ENCODE measurements around the gene NSRP1.

Gene NSRP1

GRCh38 chr17:30153463-30153862, 36.8 kb downstream of the NSRP1 start:
- Histone ChIP-seq H3K27ac (ENCODE audit: low read depth, low read length) (no peak overlapping the region), H3K36me3 (ENCODE audit: control insufficient read depth in 1 of 2, insufficient read depth in 2 of 2, low read length in 2 of 2) (no peaks in the 10 kb centered on the region), H3K9ac (ENCODE audit: low read depth in 1 of 2, low read length in 2 of 2) (no peak overlapping the region), H3K27me3 (ENCODE audit: control insufficient read depth in 1 of 2, insufficient read depth in 2 of 2, low read length in 2 of 2) (no peaks in the 10 kb centered on the region), H3K4me1 (ENCODE audit: control insufficient read depth in 1 of 2, insufficient read depth in 2 of 2, low read length in 2 of 2) (no peaks in the 10 kb centered on the region), H3K4me3 (ENCODE audit: low read depth in 1 of 2, low read length in 2 of 2) (no peak overlapping the region), H3K9me3 (ENCODE audit: control insufficient read depth in 1 of 2, low read length in 2 of 2) (no peaks in the 10 kb centered on the region)

GRCh38 chr17:30155389-30155788, 38.8 kb downstream of the NSRP1 start:
- Histone ChIP-seq H3K36me3 (ENCODE audit: control insufficient read depth in 1 of 2, insufficient read depth in 2 of 2, low read length in 2 of 2) (peaks cover 0 to 5% of the 10 kb centered on the region in 2 donors), H3K27ac (ENCODE audit: low read depth, low read length) (no peak overlapping the region), H3K9me3 (ENCODE audit: control insufficient read depth in 1 of 2, low read length in 2 of 2) (no peaks in the 10 kb centered on the region), H3K27me3 (ENCODE audit: control insufficient read depth in 1 of 2, insufficient read depth in 2 of 2, low read length in 2 of 2) (no peaks in the 10 kb centered on the region), H3K4me1 (ENCODE audit: control insufficient read depth in 1 of 2, insufficient read depth in 2 of 2, low read length in 2 of 2) (no peaks in the 10 kb centered on the region), H3K9ac (ENCODE audit: low read depth in 1 of 2, low read length in 2 of 2) (no peak overlapping the region), H3K4me3 (ENCODE audit: low read depth in 1 of 2, low read length in 2 of 2) (no peak overlapping the region)

- Histone ChIP-seq H3K36me3 (ENCODE audit: control insufficient read depth in 1 of 2, insufficient read depth in 2 of 2, low read length in 2 of 2) (peaks cover 0 to 8% of the 10 kb centered on the region in 2 donors), H3K4me1 (ENCODE audit: control insufficient read depth in 1 of 2, insufficient read depth in 2 of 2, low read length in 2 of 2) (no peaks in the 10 kb centered on the region), H3K9ac (ENCODE audit: low read depth in 1 of 2, low read length in 2 of 2) (no peak overlapping the region), H3K9me3 (ENCODE audit: control insufficient read depth in 1 of 2, low read length in 2 of 2) (no peaks in the 10 kb centered on the region), H3K27me3 (ENCODE audit: control insufficient read depth in 1 of 2, insufficient read depth in 2 of 2, low read length in 2 of 2) (no peaks in the 10 kb centered on the region), H3K4me3 (ENCODE audit: low read depth in 1 of 2, low read length in 2 of 2) (no peak overlapping the region), H3K27ac (ENCODE audit: low read depth, low read length) (no peak overlapping the region)
These were observed 42.4 kb downstream of the NSRP1 start for GRCh38 chr17:30158896-30159625.

GRCh38 chr17:30160419-30161172, 44.0 kb downstream of the NSRP1 start:
- no peaks in the 10 kb centered on the region for H3K9me3 ChIP-seq (ENCODE audit: control insufficient read depth in 1 of 2, low read length in 2 of 2)
- peaks cover 0 to 8% of the 10 kb centered on the region in 2 donors for H3K36me3 ChIP-seq (ENCODE audit: control insufficient read depth in 1 of 2, insufficient read depth in 2 of 2, low read length in 2 of 2)
- no peak overlapping the region for H3K4me3 ChIP-seq (ENCODE audit: low read depth in 1 of 2, low read length in 2 of 2)
- no peaks in the 10 kb centered on the region for H3K27me3 ChIP-seq (ENCODE audit: control insufficient read depth in 1 of 2, insufficient read depth in 2 of 2, low read length in 2 of 2)
- H3K4me1 ChIP-seq (ENCODE audit: control insufficient read depth in 1 of 2, insufficient read depth in 2 of 2, low read length in 2 of 2) = no peaks in the 10 kb centered on the region
- no peak overlapping the region for H3K9ac ChIP-seq (ENCODE audit: low read depth in 1 of 2, low read length in 2 of 2)
- no peak overlapping the region for H3K27ac ChIP-seq (ENCODE audit: low read depth, low read length)

- no peaks in the 10 kb centered on the region for H3K9me3 ChIP-seq (ENCODE audit: control insufficient read depth in 1 of 2, low read length in 2 of 2)
- no peaks in the 10 kb centered on the region for H3K27me3 ChIP-seq (ENCODE audit: control insufficient read depth in 1 of 2, insufficient read depth in 2 of 2, low read length in 2 of 2)
- no peaks in the 10 kb centered on the region for H3K4me1 ChIP-seq (ENCODE audit: control insufficient read depth in 1 of 2, insufficient read depth in 2 of 2, low read length in 2 of 2)
- H3K9ac ChIP-seq (ENCODE audit: low read depth in 1 of 2, low read length in 2 of 2) = no peak overlapping the region
- no peak overlapping the region for H3K27ac ChIP-seq (ENCODE audit: low read depth, low read length)
- H3K4me3 ChIP-seq (ENCODE audit: low read depth in 1 of 2, low read length in 2 of 2) = no peak overlapping the region
- H3K36me3 ChIP-seq (ENCODE audit: control insufficient read depth in 1 of 2, insufficient read depth in 2 of 2, low read length in 2 of 2) = peaks cover 0 to 8% of the 10 kb centered on the region in 2 donors
These were observed 45.0 kb downstream of the NSRP1 start for GRCh38 chr17:30161601-30162000.

GRCh38 chr17:30164531-30164930, 47.9 kb downstream of the NSRP1 start:
- H3K4me1 ChIP-seq (ENCODE audit: control insufficient read depth in 1 of 2, insufficient read depth in 2 of 2, low read length in 2 of 2) = no peaks in the 10 kb centered on the region
- H3K9me3 ChIP-seq (ENCODE audit: control insufficient read depth in 1 of 2, low read length in 2 of 2) = no peaks in the 10 kb centered on the region
- H3K27ac ChIP-seq (ENCODE audit: low read depth, low read length) = no peak overlapping the region
- no peak overlapping the region for H3K4me3 ChIP-seq (ENCODE audit: low read depth in 1 of 2, low read length in 2 of 2)
- H3K27me3 ChIP-seq (ENCODE audit: control insufficient read depth in 1 of 2, insufficient read depth in 2 of 2, low read length in 2 of 2) = no peaks in the 10 kb centered on the region
- H3K9ac ChIP-seq (ENCODE audit: low read depth in 1 of 2, low read length in 2 of 2) = no peak overlapping the region
- H3K36me3 ChIP-seq (ENCODE audit: control insufficient read depth in 1 of 2, insufficient read depth in 2 of 2, low read length in 2 of 2) = peaks cover 0 to 5% of the 10 kb centered on the region in 2 donors

- Histone ChIP-seq H3K27ac (ENCODE audit: low read depth, low read length) (no peak overlapping the region), H3K4me3 (ENCODE audit: low read depth in 1 of 2, low read length in 2 of 2) (no peak overlapping the region), H3K27me3 (ENCODE audit: control insufficient read depth in 1 of 2, insufficient read depth in 2 of 2, low read length in 2 of 2) (no peaks in the 10 kb centered on the region), H3K9ac (ENCODE audit: low read depth in 1 of 2, low read length in 2 of 2) (no peak overlapping the region), H3K36me3 (ENCODE audit: control insufficient read depth in 1 of 2, insufficient read depth in 2 of 2, low read length in 2 of 2) (peaks cover 0 to 2% of the 10 kb centered on the region in 2 donors), H3K9me3 (ENCODE audit: control insufficient read depth in 1 of 2, low read length in 2 of 2) (no peaks in the 10 kb centered on the region), H3K4me1 (ENCODE audit: control insufficient read depth in 1 of 2, insufficient read depth in 2 of 2, low read length in 2 of 2) (no peaks in the 10 kb centered on the region)
These were observed 48.5 kb downstream of the NSRP1 start for GRCh38 chr17:30165147-30165546.

GRCh38 chr17:30165960-30166359, 49.3 kb downstream of the NSRP1 start:
- Histone ChIP-seq H3K9ac (ENCODE audit: low read depth in 1 of 2, low read length in 2 of 2) (no peak overlapping the region), H3K27ac (ENCODE audit: low read depth, low read length) (no peak overlapping the region), H3K36me3 (ENCODE audit: control insufficient read depth in 1 of 2, insufficient read depth in 2 of 2, low read length in 2 of 2) (peaks cover 0 to 2% of the 10 kb centered on the region in 2 donors), H3K9me3 (ENCODE audit: control insufficient read depth in 1 of 2, low read length in 2 of 2) (no peaks in the 10 kb centered on the region), H3K27me3 (ENCODE audit: control insufficient read depth in 1 of 2, insufficient read depth in 2 of 2, low read length in 2 of 2) (no peaks in the 10 kb centered on the region), H3K4me3 (ENCODE audit: low read depth in 1 of 2, low read length in 2 of 2) (no peak overlapping the region), H3K4me1 (ENCODE audit: control insufficient read depth in 1 of 2, insufficient read depth in 2 of 2, low read length in 2 of 2) (no peaks in the 10 kb centered on the region)

GRCh38 chr17:30170415-30170987, 53.9 kb downstream of the NSRP1 start:
- Histone ChIP-seq H3K9ac (ENCODE audit: low read depth in 1 of 2, low read length in 2 of 2) (no peak overlapping the region), H3K27me3 (ENCODE audit: control insufficient read depth in 1 of 2, insufficient read depth in 2 of 2, low read length in 2 of 2) (no peaks in the 10 kb centered on the region), H3K4me1 (ENCODE audit: control insufficient read depth in 1 of 2, insufficient read depth in 2 of 2, low read length in 2 of 2) (no peaks in the 10 kb centered on the region), H3K4me3 (ENCODE audit: low read depth in 1 of 2, low read length in 2 of 2) (no peak overlapping the region), H3K27ac (ENCODE audit: low read depth, low read length) (no peak overlapping the region), H3K9me3 (ENCODE audit: control insufficient read depth in 1 of 2, low read length in 2 of 2) (no peaks in the 10 kb centered on the region), H3K36me3 (ENCODE audit: control insufficient read depth in 1 of 2, insufficient read depth in 2 of 2, low read length in 2 of 2) (peaks cover 0 to 11% of the 10 kb centered on the region in 2 donors)

- H3K4me3 ChIP-seq (ENCODE audit: low read depth in 1 of 2, low read length in 2 of 2) = no peak overlapping the region
These were observed 55.9 kb downstream of the NSRP1 start for GRCh38 chr17:30172560-30172959.

More at GRCh38 chr17:30172560-30172959, 55.9 kb downstream of the NSRP1 start:
- Histone ChIP-seq H3K27me3 (ENCODE audit: control insufficient read depth in 1 of 2, insufficient read depth in 2 of 2, low read length in 2 of 2) (no peaks in the 10 kb centered on the region), H3K9ac (ENCODE audit: low read depth in 1 of 2, low read length in 2 of 2) (no peak overlapping the region), H3K27ac (ENCODE audit: low read depth, low read length) (no peak overlapping the region), H3K36me3 (ENCODE audit: control insufficient read depth in 1 of 2, insufficient read depth in 2 of 2, low read length in 2 of 2) (peaks cover 0 to 12% of the 10 kb centered on the region in 2 donors), H3K9me3 (ENCODE audit: control insufficient read depth in 1 of 2, low read length in 2 of 2) (no peaks in the 10 kb centered on the region), H3K4me1 (ENCODE audit: control insufficient read depth in 1 of 2, insufficient read depth in 2 of 2, low read length in 2 of 2) (peaks cover 0 to 4% of the 10 kb centered on the region in 2 donors)
